Testis (tissue), 2 donors: ENCODE results near the gene PRM2.

Experiments used
- CTCF ChIP-seq, 3 experiments: fragments of 450-650 bp in 2 of 3; fragments of 200-600 bp in 1 of 3; sonication (generic) in 1 of 3; IDR thresholded peaks; one replicate each; pipeline ENCODE4 v1.5.1; 2016 to 2019; ENCODE audit warnings: antibody characterized with exemption in 3 of 3, mild to moderate bottlenecking in 2 of 3, moderate library complexity in 1 of 3
- POLR2A ChIP-seq: fragments of 450-650 bp; IDR thresholded peaks from one replicate; pipeline ENCODE4 v1.6.1; 2017; ENCODE audit warnings: antibody characterized with exemption, mild to moderate bottlenecking, moderate library complexity

- no peak for TF ChIP-seq CTCF (IDR thresholded peaks at IDR 0.05)
- TF ChIP-seq POLR2A, result no peak
Measured at GRCh38 chr16:11300560-11300892, 24.2 kb upstream of the PRM2 start.
